Gastroesophageal sphincter (tissue), 3 donors: ENCODE measurements around the gene BHLHE41.

Source experiments
- CTCF ChIP-seq, 4 experiments: fragments of 200-600 bp in 2 of 4; fragments of 450-650 bp in 2 of 4; sonication (generic) in 1 of 4; IDR thresholded peaks; one replicate each; pipeline ENCODE4 v1.5.1; 2017 to 2019; ENCODE audit warnings: antibody characterized with exemption in 4 of 4, mild to moderate bottlenecking in 2 of 4, moderate library complexity in 2 of 4
- EP300 ChIP-seq: sonication (generic); formaldehyde crosslinking; IDR thresholded peaks from one replicate; pipeline ENCODE4 v1.6.1; 2017; ENCODE audit warnings: antibody characterized with exemption, mild to moderate bottlenecking
- POLR2A ChIP-seq, 2 donors: fragments of 450-650 bp; IDR thresholded peaks; one replicate each; pipeline ENCODE4 v1.6.1; 2017; ENCODE audit warnings: antibody characterized with exemption in 2 of 2, mild to moderate bottlenecking in 2 of 2, moderate library complexity in 1 of 2
- POLR2AphosphoS5 ChIP-seq: sonication (generic); formaldehyde crosslinking; IDR thresholded peaks from one replicate; pipeline ENCODE4 v1.6.1; 2017; ENCODE audit warnings: antibody characterized with exemption

- peak; percentile 66 for TF ChIP-seq POLR2AphosphoS5
- peak in 2 of 4 experiments; percentile 2 to 4 for TF ChIP-seq CTCF (IDR thresholded peaks at IDR 0.05)
- TF ChIP-seq POLR2A (IDR thresholded peaks at IDR 0.05) = peak; percentile 74 to 75
- TF ChIP-seq EP300 = no peak
These were observed 833 bp upstream of the BHLHE41 start for GRCh38 chr12:26125400-26126339.
